NCI-H2107 treated with DMSO at 0.1 percent for 48 hours (cell line): ENCODE measurements around the gene ACAD10.
"Not testable (repeated sequence)": the region's sequence is repeated elsewhere in the genome, so short reads cannot be mapped to it uniquely, and the experiment has no call there.

Experiments used
- DNase-seq: peaks from one replicate; lab custom pipeline; 2025; ENCODE audit not compliant: unreplicated experiment; lab: John Stamatoyannopoulos, UW

ACAD10 gene

GRCh38 chr12:111686574-111687105 lies 787 bp downstream of the ACAD10 start:
- no peak for DNase-seq

GRCh38 chr12:111687255-111687654 lies 1.4 kb downstream of the ACAD10 start:
- no peak for DNase-seq

DNA sequence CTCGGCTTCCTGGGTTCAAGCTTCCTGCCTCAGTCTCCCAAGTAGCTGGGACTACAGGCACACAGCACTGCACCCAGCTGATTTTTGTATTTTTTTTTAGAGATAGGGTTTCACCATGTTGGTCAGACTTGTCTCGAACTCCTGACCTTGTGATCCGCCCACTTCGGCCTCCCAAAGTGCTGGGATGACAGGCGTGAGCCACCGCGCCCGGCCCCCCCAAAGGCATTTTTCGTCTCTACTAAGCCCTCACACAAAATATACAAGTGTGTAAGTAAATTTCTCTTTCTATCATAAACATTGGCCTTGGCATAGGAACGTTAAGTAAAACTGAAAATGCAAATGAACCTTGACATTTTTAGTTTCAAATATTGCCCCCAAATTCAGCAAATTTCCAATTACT lies 2.1 kb downstream of the ACAD10 start:
- DNase-seq = no peak

- DNase-seq = no peak
These were observed 5.4 kb downstream of the ACAD10 start for GRCh38 chr12:111691262-111691661.

GRCh38 chr12:111692575-111693210 lies 6.8 kb downstream of the ACAD10 start:
- no peak for DNase-seq

DNA sequence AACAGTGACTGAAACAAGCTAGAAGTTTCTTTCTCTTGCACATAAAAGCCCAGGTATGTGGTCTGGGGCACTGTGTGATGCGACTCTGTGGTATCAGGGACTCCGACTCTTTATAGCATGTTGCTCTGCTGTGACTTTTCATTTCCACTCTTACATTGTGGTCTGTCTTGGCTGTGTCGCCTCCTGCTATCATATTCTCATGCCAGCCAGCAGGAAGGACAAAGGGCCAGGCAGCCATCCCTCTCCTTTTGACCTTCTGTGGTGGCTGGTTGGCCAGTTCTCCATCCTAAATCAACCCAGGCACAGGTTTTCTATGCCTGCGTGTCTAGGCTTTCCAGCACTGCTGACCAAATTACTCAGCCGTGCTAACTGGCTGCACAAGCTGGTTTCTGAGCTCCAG lies 8.0 kb downstream of the ACAD10 start:
- DNase-seq = no peak

GRCh38 chr12:111699962-111700361 lies 14.1 kb downstream of the ACAD10 start:
- no peak for DNase-seq

DNA sequence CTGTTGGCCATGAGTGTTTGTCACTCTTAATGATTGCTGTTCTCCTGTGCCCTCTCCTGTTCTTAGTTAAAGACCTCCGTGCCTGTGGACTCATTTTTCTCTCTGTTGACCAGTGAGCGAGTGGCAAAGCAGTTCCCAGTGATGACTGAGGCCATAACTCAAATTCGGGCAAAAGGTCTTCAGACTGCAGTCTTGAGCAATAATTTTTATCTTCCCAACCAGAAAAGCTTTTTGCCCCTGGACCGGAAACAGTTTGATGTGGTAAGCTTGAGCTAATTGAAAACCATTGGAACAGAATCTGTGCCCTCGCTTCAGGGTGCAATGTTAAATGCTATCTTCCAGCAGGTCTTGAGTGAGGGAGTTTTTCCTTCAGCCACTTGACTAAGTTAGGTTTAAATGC lies 19.8 kb downstream of the ACAD10 start:
- no peak for DNase-seq

DNA sequence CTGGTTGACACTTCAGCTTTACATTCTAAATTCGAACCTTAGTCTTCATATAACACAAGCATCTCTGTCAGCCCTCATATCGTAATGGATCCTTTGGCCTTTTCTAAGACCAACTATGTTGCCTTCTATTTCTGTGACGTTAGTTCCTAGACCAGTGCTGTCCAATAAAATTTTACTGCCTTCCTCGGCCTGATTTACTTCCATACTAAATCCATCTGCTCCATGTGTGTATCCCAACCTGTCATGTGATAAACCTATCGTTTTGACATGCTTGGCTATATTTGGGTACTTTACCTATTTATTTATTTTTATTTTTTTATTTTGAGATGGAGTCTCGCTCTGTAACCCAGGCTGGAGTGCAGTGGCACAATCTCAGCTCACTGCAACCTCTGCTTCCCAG lies 20.3 kb downstream of the ACAD10 start:
- no peak for DNase-seq

- DNase-seq = peak; percentile 62
These were observed 29.4 kb downstream of the ACAD10 start for GRCh38 chr12:111715279-111715678.

DNA sequence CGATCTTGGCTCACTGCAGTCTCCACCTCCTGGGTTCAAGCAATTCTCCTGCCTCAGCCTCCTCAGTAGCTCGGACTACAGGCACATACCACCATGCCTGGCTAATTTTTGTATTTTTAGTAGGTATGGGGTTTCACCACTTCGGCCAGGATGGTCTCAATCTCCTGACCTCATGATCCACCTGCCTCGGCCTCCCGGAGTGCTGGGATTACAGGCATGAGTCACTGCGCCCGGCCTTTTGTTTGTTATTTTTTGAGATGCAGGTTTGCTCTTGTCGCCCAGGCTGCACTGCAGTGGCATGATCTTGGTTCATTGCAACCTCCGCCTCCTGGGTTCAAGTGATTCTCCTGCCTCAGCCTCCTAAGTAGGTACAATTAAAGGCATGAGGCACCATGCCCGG lies 33.5 kb downstream of the ACAD10 start:
- DNase-seq = not testable (repeated sequence)

DNA sequence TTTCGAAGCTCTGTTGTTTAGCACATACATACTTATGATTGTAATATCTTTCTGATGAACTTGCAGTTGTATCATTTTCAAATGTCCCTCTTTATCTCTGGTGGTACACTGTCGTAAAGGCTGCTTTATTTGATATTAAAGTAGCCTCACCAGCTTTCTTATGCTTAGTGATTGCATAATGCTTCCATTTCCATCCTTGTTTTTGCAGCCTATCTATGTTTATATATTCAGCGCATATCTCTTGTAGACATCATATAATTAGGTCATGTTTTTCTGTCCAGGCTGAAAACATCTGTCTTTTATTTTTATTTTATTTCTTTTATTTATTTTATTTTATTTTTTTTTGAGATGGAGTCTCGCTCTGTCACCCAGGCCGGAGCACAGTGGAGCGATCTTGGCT lies 34.6 kb downstream of the ACAD10 start:
- no peak for DNase-seq

- DNase-seq = not testable (repeated sequence)
These were observed 38.0 kb downstream of the ACAD10 start for GRCh38 chr12:111723646-111724360.

- no peak for DNase-seq
These were observed 42.9 kb downstream of the ACAD10 start for GRCh38 chr12:111728795-111729194.

DNA sequence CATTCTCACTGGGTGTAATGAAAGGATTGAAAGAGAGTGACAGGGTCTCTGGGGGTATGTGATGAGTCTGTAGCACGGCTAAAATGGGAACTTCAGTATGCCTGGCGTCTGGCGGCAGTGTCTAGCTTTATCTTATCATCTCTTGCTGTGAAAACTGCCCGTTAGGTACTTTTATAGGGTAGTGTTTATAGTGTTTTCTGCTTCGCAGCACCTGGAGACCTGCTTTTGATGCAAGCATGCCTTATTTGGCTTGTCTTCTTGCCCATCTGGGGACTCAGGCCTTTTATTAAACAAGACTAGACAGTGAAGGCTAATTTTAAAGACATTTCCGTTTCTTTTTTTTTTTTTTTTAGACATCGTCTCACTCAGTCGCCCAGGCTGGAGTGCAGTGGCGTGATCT lies 44.6 kb downstream of the ACAD10 start:
- DNase-seq = no peak

DNA sequence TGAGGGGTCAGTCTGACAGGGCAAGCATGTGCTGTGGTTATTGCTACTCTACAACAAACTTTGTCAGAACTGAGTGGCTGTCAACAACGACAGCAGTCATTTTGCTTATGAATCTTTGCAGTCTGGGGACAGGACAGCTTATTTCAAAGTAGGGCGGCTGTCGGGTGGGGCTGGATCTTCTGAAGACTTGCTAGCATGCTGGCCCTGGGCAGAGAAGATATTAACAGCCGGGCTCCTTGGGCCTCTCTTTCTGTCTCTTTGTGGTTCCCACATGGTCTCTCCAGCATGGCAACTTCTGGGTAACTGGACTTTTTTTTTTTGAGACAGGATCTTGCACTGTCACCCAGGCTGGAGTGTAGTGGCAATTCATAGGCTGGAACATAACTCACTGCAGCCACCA lies 46.9 kb downstream of the ACAD10 start:
- DNase-seq = no peak

DNA sequence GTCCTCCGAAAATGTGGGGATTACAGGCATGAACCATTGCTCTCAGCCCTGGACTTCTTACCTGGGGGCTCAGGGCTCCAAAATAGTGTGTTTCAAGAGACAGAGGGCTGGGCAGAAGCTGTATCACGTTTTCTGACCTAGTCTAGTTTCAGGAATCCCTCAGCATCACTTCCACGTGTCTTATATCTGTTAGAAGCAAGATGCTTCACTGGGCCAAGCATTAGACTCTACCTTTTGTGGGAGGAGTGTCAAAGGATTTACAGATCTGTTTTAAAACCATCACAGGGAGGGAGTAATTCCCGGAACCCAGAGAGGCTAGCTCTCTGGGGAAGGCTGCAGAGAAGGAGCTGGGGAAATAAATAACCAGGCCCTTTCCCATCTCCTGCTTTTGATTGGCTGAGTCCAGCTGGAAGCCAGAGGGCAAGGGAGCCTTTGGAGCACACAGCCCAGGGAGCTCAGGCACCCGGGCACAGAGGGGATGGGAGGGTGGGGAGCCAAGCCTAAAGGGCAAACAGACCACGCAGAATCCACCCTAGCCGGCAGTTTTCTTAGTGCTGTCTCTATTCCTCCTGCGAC lies 47.6 kb downstream of the ACAD10 start:
- no peak for DNase-seq

- not testable (repeated sequence) for DNase-seq
These were observed 53.7 kb downstream of the ACAD10 start for GRCh38 chr12:111739524-111739923.

DNA sequence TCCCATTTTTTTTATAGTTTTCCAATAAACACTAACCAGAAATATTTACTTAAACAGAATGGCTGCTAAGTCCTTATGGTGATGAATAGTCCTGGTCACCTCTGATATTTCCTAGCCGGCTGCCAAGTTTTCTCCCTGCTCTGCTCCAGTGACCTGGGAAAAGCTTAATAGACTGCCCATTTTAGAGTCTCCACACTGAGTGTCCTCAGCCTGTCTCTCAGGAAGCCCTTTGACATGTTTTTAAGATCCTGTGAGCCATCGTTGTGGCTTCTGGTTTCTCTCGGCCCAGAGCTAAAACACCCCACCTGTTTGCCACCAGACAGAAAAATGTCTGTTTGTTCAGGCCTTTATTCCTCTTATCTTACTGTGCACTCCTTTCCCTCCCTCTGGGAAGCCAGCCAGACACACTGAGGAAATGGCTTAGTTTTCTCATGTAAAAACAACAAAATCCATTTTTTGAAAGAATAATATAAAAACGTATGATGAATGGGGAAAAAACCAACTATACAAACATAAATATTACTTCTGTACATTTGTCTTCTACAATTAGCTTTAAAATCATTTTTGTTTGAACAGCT lies 55.5 kb downstream of the ACAD10 start:
- DNase-seq = no peak

DNA sequence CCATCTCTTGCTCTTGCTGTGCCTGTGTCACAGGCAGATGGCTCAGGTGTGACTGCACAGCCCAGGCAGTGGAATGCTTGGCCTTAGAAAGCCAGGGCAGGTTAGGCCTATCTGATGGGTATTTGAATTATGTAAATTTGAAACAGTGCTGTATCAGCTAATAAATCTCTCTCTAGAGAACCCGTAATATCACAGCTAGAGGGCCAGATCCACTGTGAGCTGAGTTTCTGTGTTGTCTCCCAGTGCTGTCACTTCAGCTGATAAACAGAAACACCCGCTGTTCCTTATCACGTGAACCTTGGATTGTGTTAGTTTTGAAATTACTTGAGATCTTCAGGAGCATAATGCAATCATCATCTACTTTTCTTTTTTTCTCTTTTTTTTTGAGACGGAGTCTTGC lies 59.4 kb downstream of the ACAD10 start:
- no peak for DNase-seq

- no peak for DNase-seq
These were observed 61.5 kb downstream of the ACAD10 start for GRCh38 chr12:111747333-111747732.

- no peak for DNase-seq
These were observed 62.4 kb downstream of the ACAD10 start for GRCh38 chr12:111748151-111748672.
